Common myeloid progenitor, CD34-positive (primary cell): ENCODE data around the gene PCDHGA5.
A peak's percentile ranks its signal among the peaks of the same experiment; 100 is the strongest.
"Not testable (repeated sequence)": the region's sequence is repeated elsewhere in the genome, so short reads cannot be mapped to it uniquely, and the experiment has no call there.

Source experiments
- CTCF ChIA-PET: fragments of 350-600 bp; sonication (Branson Sonifier 250); formaldehyde crosslinking; loops from one replicate; lab custom pipeline; 2021; ENCODE audit warnings: antibody characterized with exemption; lab: Charles Lee
- POLR2A ChIA-PET: fragments of 350-600 bp; sonication (Branson Sonifier 250); formaldehyde crosslinking; loops from one replicate; lab custom pipeline; 2021; ENCODE audit warnings: antibody characterized with exemption; lab: Charles Lee
- DNase-seq, 3 donors: peaks; one replicate each; pipeline versions ENCODE4 v3.0.0 to v3.0.0-alpha.2; 2013
- H3K27ac ChIP-seq, 2 experiments: 1 replicate in 1 of 2; 2 replicates in 1 of 2; pipeline ENCODE4 v1.7.0; 2013; ENCODE audit warnings: inconsistent platforms in 2 of 2, low read length in 2 of 2, mild to moderate bottlenecking in 2 of 2, low read depth in 1 of 2, moderate library complexity in 1 of 2; ENCODE audit not compliant: severe bottlenecking in 2 of 2, insufficient read depth in 1 of 2, poor library complexity in 1 of 2
- H3K27me3 ChIP-seq, 5 experiments: replicated peaks in 2 of 5; 1 replicate in 3 of 5; 2 replicates in 2 of 5; pipeline versions ENCODE4 v1.6.1 to v1.7.0; 2013; ENCODE audit warnings: low read length in 4 of 5, mild to moderate bottlenecking in 2 of 5, moderate library complexity in 2 of 5, inconsistent platforms in 1 of 5; ENCODE audit not compliant: insufficient read depth in 5 of 5, control insufficient read depth in 4 of 5
- H3K36me3 ChIP-seq, 4 experiments: 1 replicate in 2 of 4; 2 replicates in 2 of 4; pipeline versions ENCODE4 v1.6.1 to v1.7.0; 2013; ENCODE audit warnings: low read length in 3 of 4, control low read depth in 1 of 4, mild to moderate bottlenecking in 1 of 4; ENCODE audit not compliant: control insufficient read depth in 4 of 4, insufficient read depth in 4 of 4
- H3K4me1 ChIP-seq, 4 experiments: 1 replicate in 3 of 4; 2 replicates in 1 of 4; pipeline versions ENCODE4 v1.6.1 to v1.7.1; 2013; ENCODE audit warnings: low read length in 3 of 4, mild to moderate bottlenecking in 3 of 4, control low read depth in 1 of 4, inconsistent platforms in 1 of 4, moderate library complexity in 1 of 4; ENCODE audit not compliant: control insufficient read depth in 4 of 4, insufficient read depth in 4 of 4; ENCODE audit errors: control extremely low read depth in 1 of 4
- H3K4me3 ChIP-seq, 7 experiments: 1 replicate in 4 of 7; 2 replicates in 3 of 7; pipeline versions ENCODE4 v1.5.1 to v1.7.0; 2013; ENCODE audit warnings: mild to moderate bottlenecking in 7 of 7, low read length in 6 of 7, moderate library complexity in 6 of 7, inconsistent platforms in 2 of 7, low read depth in 2 of 7, control low read depth in 1 of 7; ENCODE audit not compliant: insufficient read depth in 4 of 7, control insufficient read depth in 1 of 7; ENCODE audit errors: extremely low read depth in 1 of 7
- H3K9me3 ChIP-seq, 5 experiments: 1 replicate in 4 of 5; 2 replicates in 1 of 5; pipeline versions ENCODE4 v1.6.1 to v1.7.1; 2013; ENCODE audit warnings: low read length in 4 of 5, mild to moderate bottlenecking in 2 of 5, inconsistent platforms in 1 of 5, low read depth in 1 of 5, moderate library complexity in 1 of 5; ENCODE audit not compliant: control insufficient read depth in 4 of 5, insufficient read depth in 2 of 5; ENCODE audit errors: control extremely low read depth in 1 of 5
- WGBS: methylation state at CpG from one replicate; pipeline ENCODE4 v1.1.5; 2013; ENCODE audit not compliant: insufficient coverage; 5-methylcytosine and 5-hydroxymethylcytosine counted together

The PCDHGA5 gene

DNA sequence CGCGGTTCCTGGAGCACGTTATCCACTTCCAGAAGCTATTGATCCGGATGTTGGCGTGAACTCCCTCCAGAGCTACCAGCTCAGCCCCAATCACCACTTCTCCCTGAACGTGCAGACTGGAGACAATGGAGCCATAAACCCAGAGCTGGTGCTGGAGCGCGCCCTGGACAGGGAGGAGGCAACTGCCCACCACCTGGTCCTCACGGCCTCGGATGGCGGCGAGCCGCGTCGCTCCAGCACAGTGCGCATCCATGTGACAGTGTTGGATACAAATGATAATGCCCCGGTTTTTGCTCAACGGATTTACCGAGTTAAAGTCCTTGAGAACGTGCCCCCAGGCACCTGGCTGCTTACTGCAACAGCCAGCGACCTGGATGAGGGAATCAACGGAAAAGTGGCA lies 39.4 kb downstream of the PCDHGA5 start:
- no peaks in the 10 kb centered on the region for H3K4me1 ChIP-seq
- 21% methylated on average over 21 of the region's 22 CpGs for WGBS
- no peak for DNase-seq
- peaks cover 7 to 67% (median 53%) of the 10 kb centered on the region in 5 experiments for H3K9me3 ChIP-seq
- ChIA-PET POLR2A (no interaction called here), CTCF (interaction anchor here (0.7 to 1.2 kb wide), 4 partner anchors 14 to 161 kb away, joined by 3 to 5 read pairs (median 4); partner anchors contain the start of gene PCDHGB7)
- peaks cover 33 to 89% (median 40%) of the 10 kb centered on the region in 5 experiments for H3K27me3 ChIP-seq
- H3K36me3 ChIP-seq, result no peaks in the 10 kb centered on the region
- H3K27ac ChIP-seq, result no peak overlapping the region
- no peak overlapping the region for H3K4me3 ChIP-seq

DNA sequence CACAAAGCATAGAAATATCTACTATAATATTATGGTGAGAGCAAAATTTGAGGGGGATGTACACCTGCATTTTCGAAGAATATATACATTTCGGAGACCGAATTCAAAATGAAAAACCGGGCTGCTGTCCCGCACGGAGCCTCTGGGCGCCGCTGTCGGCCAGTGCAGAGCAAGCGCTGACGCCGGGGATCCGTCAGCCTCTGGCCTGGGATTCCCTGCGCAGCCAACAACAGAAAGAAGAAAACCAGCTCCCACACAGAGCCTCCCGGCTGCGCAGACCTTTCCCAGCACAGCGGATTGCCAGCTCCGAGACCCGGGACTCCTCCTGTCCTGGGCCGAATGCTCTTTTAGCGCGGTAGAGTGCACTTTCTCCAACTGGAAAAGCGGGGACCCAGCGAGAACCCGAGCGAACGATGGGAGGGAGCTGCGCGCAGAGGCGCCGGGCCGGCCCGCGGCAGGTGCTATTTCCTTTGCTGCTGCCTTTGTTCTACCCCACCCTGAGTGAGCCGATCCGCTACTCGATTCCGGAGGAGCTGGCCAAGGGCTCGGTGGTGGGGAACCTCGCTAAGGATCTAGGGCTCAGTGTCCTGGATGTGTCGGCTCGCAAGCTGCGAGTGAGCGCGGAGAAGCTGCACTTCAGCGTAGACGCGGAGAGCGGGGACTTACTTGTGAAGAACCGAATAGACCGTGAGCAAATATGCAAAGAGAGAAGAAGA lies 44.0 kb downstream of the PCDHGA5 start, which contains the start of gene PCDHGB6:
Gene PCDHGB6 (plus strand): TSS at position 232 of the 716 bp plus-strand sequence. CDS start 182 bp downstream, at position 414.
- CTCF ChIA-PET, result interaction anchor here (0.8 to 4.6 kb wide), 14 partner anchors 11 to 186 kb away, joined by 3 to 28 read pairs (median 4); partner anchors contain the start of genes PCDHGA12, PCDHGB3, PCDHGB5 and PCDHGC3
- POLR2A ChIA-PET, H3K27ac ChIP-seq, H3K4me1 ChIP-seq, H3K36me3 ChIP-seq: not testable (repeated sequence)
- WGBS, result 9% methylated on average over 36 of the region's 51 CpGs
- Histone ChIP-seq H3K9me3 (peaks cover 7 to 54% (median 47%) of the 10 kb centered on the region in 5 experiments), H3K27me3 (peaks cover 31 to 89% (median 48%) of the 10 kb centered on the region in 5 experiments), H3K4me3 (peak within 1 kb of the TSS in 6 of 7 experiments; percentile 23 to 75 (median 52))
- peak; percentile 53 to 77 (median 73) for DNase-seq

- peak in 2 of 3 donors; percentile 39 to 47 for DNase-seq
- H3K4me1 ChIP-seq, result peaks cover 0 to 11% (median 8%) of the 10 kb centered on the region in 4 experiments
- H3K27me3 ChIP-seq, result peaks cover 29 to 89% (median 47%) of the 10 kb centered on the region in 5 experiments
- H3K4me3 ChIP-seq, result no peak overlapping the region
- H3K36me3 ChIP-seq, result peaks cover 0 to 4% (median 0%) of the 10 kb centered on the region in 4 experiments
- ChIA-PET CTCF (no interaction called here), POLR2A (interaction anchor here (0.6 kb wide), 1 partner anchor 418 kb away, joined by 4 read pairs; no protein-coding TSS in a partner anchor)
- peaks cover 7 to 46% (median 37%) of the 10 kb centered on the region in 5 experiments for H3K9me3 ChIP-seq
- WGBS, result 29% methylated on average over 62 of the region's 64 CpGs
- H3K27ac ChIP-seq, result no peak overlapping the region
Observed at GRCh38 chr5:141409598-141410306, 45.8 kb downstream of the PCDHGA5 start.

- H3K27me3 ChIP-seq, result peaks cover 28 to 89% (median 48%) of the 10 kb centered on the region in 5 experiments
- H3K27ac ChIP-seq, result no peak overlapping the region
- CTCF ChIA-PET, result interaction anchor here (1.2 to 7.4 kb wide), 4 partner anchors 112 to 147 kb away, joined by 3 to 77 read pairs (median 22); no protein-coding TSS in a partner anchor
- H3K4me1 ChIP-seq, result peaks cover 0 to 12% (median 9%) of the 10 kb centered on the region in 4 experiments
- H3K4me3 ChIP-seq, result no peak overlapping the region
- H3K9me3 ChIP-seq, result peaks cover 7 to 47% (median 34%) of the 10 kb centered on the region in 5 experiments
- 92% methylated on average over 2 of the region's 3 CpGs for WGBS
- DNase-seq, result no peak
- peaks cover 0 to 4% (median 0%) of the 10 kb centered on the region in 4 experiments for H3K36me3 ChIP-seq
- POLR2A ChIA-PET, result no interaction called here
Observed at GRCh38 chr5:141411575-141411974, 47.6 kb downstream of the PCDHGA5 start.

GRCh38 chr5:141412854-141413539 lies 49.0 kb downstream of the PCDHGA5 start, which contains the start of gene PCDHGA10:
PCDHGA10 (plus strand) TSS chr5:141412987; CDS start chr5:141413176, 189 bp downstream.
- POLR2A ChIA-PET, result no interaction called here
- peak within 1 kb of the TSS; percentile 27 to 84 (median 68) for H3K4me3 ChIP-seq
- peaks cover 0 to 15% (median 10%) of the 10 kb centered on the region in 4 experiments for H3K4me1 ChIP-seq
- H3K36me3 ChIP-seq, result peaks cover 0 to 4% (median 0%) of the 10 kb centered on the region in 4 experiments
- peaks cover 5 to 41% (median 32%) of the 10 kb centered on the region in 5 experiments for H3K9me3 ChIP-seq
- H3K27ac ChIP-seq, result no peak within 1 kb of the TSS
- peaks cover 24 to 85% (median 38%) of the 10 kb centered on the region in 5 experiments for H3K27me3 ChIP-seq
- CTCF ChIA-PET, result interaction anchor here (0.6 to 7.4 kb wide), 26 partner anchors 8 to 154 kb away, joined by 3 to 77 read pairs (median 4); partner anchors contain the start of genes PCDHGA11, PCDHGA12, PCDHGA2 and PCDHGB3
- DNase-seq, result peak; percentile 64 to 87 (median 87)
- WGBS, result 12% methylated on average over 19 of the region's 31 CpGs

DNA sequence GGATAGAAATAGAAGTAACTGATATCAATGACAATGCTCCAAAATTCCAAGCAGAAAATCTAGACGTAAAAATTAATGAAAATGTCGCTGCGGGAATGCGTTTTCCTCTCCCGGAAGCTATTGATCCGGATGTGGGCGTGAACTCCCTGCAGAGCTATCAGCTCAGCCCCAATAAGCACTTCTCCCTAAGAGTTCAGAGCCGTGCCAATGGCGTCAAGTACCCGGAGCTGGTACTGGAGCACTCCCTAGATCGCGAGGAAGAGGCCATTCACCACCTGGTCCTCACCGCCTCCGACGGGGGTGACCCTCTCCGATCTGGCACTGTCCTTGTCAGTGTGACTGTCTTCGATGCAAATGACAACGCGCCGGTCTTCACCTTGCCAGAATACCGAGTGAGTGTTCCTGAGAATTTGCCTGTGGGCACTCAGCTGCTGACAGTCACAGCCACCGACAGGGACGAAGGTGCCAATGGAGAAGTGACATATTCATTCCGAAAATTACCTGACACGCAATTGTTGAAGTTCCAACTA lies 49.6 kb downstream of the PCDHGA5 start:
- peaks cover 0 to 4% (median 0%) of the 10 kb centered on the region in 4 experiments for H3K36me3 ChIP-seq
- peaks cover 5 to 40% (median 31%) of the 10 kb centered on the region in 5 experiments for H3K9me3 ChIP-seq
- no peak overlapping the region for H3K27ac ChIP-seq
- peaks cover 27 to 85% (median 34%) of the 10 kb centered on the region in 5 experiments for H3K27me3 ChIP-seq
- peaks cover 0 to 15% (median 10%) of the 10 kb centered on the region in 4 experiments for H3K4me1 ChIP-seq
- 15% methylated on average over 22 of the region's 25 CpGs for WGBS
- POLR2A ChIA-PET, result no interaction called here
- DNase-seq, result no peak
- CTCF ChIA-PET, result interaction anchor here (0.9 to 7.4 kb wide), 24 partner anchors 7 to 153 kb away, joined by 3 to 77 read pairs (median 5); partner anchors contain the start of genes PCDHGA11, PCDHGA12, PCDHGB3 and PCDHGB4
- peak overlapping the region in 6 of 7 experiments; percentile 43 to 84 (median 62) for H3K4me3 ChIP-seq
